ENCODE data around the gene MICAL2. TPM values are rescaled to one million over a fixed set of nuclear protein-coding genes. Genes with fewer than 3 reads are reported as not detected.

Gene MICAL2
- total RNA-seq, 8 experiments from 2014 or later, result 0.71 to 33.6 (median 3.6) TPM

DNA sequence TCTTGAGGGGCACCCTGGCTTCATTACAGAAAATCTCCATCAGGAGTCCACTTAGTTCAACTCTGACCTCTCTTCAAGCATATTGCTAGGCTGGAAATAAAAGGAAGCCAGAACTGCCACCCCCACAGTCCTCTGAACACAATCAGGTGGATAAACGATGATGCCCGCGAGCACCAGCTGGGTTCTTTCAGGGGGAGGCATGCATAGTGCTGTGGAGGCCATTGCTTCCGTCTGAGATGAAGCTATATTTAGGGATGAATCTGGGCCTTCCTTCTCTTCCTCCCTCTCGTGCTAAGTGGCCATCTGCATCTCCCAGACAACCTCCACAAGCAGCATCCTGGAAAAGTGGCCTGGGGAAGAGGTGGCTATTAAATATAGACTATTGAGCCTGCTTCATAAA lies 3.9 kb upstream of the MICAL2 start:
- no peak for ATAC-seq (replicated peaks in 6 of 8)
- Histone ChIP-seq H3K4me3 (no peak overlapping the region), H3K27ac (no peak overlapping the region), H3K4me1 (replicated peaks in 1 of 2) (peaks cover 0 to 8% of the 10 kb centered on the region in 2 donors)
- 57 to 100% (median 65%) methylated on average over 1 to 5 of the region's 5 CpGs; no CpG with 5 or more reads in 3 of the 10 experiments for WGBS, 10 experiments
- in situ Hi-C loops (cut with MboI; ENCODE audit: low pct_unique_long_range_greater_than_20kb in 2 of 9, low sequenced_read_pairs in 9 of 9, unreplicated experiment in 9 of 9), result loop anchor here in 1 of 9 experiments (25.0 kb wide), 1 partner anchor 131 kb away; no protein-coding TSS in a partner anchor

- no peak for ATAC-seq (replicated peaks in 6 of 8)
- 71 to 100% (median 86%) methylated on average over 1 of the region's 2 CpGs; no CpG with 5 or more reads in 7 of the 10 experiments for WGBS, 10 experiments
- peaks cover 0 to 9% of the 10 kb centered on the region in 2 donors for H3K4me1 ChIP-seq (replicated peaks in 1 of 2)
- H3K4me3 ChIP-seq, result no peak overlapping the region
- in situ Hi-C loops (cut with MboI; ENCODE audit: low pct_unique_long_range_greater_than_20kb in 2 of 9, low sequenced_read_pairs in 9 of 9, unreplicated experiment in 9 of 9), result loop anchor here in 1 of 9 experiments (25.0 kb wide), 1 partner anchor 128 kb away; no protein-coding TSS in a partner anchor
- no peak overlapping the region for H3K27ac ChIP-seq
These were observed 1.4 kb upstream of the MICAL2 start for GRCh38 chr11:12108875-12109453.

GRCh38 chr11:12109591-12110196 lies 696 bp upstream of the MICAL2 start:
- 28 to 100% (median 60%) methylated on average over 1 to 2 of the region's 7 CpGs; no CpG with 5 or more reads in 5 of the 10 experiments for WGBS, 10 experiments
- in situ Hi-C loops (cut with MboI; ENCODE audit: low pct_unique_long_range_greater_than_20kb in 2 of 9, low sequenced_read_pairs in 9 of 9, unreplicated experiment in 9 of 9), result loop anchor here in 1 of 9 experiments (25.0 kb wide), 1 partner anchor 128 kb away; no protein-coding TSS in a partner anchor
- Histone ChIP-seq H3K27ac (no peak overlapping the region), H3K4me1 (replicated peaks in 1 of 2) (peaks cover 0 to 9% of the 10 kb centered on the region in 2 donors), H3K4me3 (peak overlapping the region; percentile 36 to 46 (median 37))
- no peak for ATAC-seq (replicated peaks in 6 of 8)

DNA sequence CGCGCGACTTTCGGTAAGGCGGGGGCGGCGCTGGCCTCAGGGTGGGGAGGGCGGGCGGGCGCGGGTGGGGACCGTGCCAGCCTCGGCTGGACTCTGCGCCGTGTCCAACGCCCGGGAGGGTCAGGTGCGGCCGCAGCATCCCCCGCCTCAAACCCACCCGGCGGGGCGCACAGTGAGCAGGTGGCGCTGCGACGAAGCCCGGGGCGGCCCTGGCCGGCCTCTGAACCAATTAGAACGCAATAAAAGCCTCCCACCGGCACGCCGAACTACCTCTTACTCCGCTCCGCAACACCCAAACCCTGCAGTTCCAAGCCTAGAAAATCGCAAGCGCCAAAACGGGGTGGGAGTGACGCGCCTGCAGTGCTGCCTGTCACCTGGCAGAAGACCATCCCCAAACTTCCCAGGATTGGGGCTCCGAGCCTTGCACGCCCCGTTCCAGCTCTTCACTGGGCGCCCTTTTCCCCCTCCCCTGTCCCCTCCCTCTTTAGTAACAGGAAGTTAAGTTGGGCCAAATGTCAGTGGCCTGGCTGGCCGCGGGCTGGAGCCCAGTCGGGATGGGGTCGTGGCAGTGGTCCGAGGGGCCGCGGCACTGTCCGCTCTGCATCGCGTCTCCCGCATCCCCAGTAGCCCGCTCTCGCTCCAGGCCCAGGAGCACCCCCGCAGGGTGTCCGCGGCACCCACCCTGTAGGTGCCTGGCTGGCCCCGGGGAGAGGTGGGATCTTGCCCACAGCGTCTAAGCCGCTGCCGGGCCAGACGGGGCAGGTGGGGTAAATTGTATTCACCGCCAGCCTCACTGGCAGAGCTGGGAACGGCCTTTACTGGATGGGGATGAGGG lies 541 bp downstream of the MICAL2 start:
- peak overlapping the region; percentile 36 to 46 (median 37) for H3K4me3 ChIP-seq
- peaks cover 0 to 9% of the 10 kb centered on the region in 2 donors for H3K4me1 ChIP-seq (replicated peaks in 1 of 2)
- ATAC-seq (replicated peaks in 6 of 8), result peak; percentile 44 to 64 (median 54)
- 10 to 60% (median 32%) methylated on average over 2 to 6 of the region's 67 CpGs; no CpG with 5 or more reads in 6 of the 10 experiments for WGBS, 10 experiments
- in situ Hi-C loops (cut with MboI; ENCODE audit: low pct_unique_long_range_greater_than_20kb in 2 of 9, low sequenced_read_pairs in 9 of 9, unreplicated experiment in 9 of 9), result loop anchor here in 1 of 9 experiments (25.0 kb wide), 1 partner anchor 126 kb away; no protein-coding TSS in a partner anchor
- H3K27ac ChIP-seq, result no peak overlapping the region

DNA sequence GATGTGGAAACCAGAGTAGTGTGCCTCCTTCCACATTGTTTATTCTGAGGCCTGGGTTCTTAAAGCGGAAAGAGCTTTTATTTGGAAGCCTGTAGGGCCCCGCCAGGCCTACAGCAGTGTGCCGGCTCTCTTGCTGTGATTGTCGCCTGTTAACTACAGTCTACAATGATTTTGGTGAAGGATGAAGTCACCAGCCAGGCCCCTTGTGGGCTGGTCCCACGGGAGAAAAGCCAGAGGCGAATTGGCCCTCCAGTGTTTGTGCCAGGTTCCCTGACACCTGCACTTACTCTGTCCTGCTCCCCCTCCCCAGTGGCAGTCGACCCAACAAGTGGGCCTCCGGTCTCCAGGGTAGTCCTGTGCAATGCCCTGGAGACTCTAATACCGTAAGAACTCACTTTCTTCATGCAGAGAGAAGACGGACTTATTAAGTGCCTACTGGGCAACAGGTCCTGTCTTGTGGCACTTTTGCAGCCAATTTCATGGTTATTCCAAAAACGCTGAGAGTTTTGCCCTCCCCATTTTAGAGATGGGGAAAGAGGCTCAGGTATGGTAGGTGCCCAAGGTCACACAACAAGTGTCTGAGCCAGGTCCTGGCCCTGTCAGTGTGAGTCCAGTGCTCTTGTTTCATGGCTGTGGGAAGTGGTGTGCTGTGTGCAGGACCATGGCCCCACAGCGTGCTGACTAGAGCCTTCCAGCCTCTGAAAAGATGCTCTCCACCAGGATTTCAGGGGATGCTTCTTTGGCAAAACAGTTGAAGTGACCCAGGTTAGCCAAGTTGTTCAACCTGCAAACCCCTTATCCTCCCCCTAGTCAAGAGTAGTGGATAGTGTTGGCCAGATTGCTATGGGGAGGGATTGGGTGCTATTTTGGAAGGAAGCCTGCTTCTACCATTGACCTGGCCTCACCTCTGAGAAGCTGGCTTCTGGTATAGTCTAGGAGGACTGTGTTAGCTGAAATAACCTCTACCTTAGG lies 1.4 kb downstream of the MICAL2 start:
- in situ Hi-C loops (cut with MboI; ENCODE audit: low pct_unique_long_range_greater_than_20kb in 2 of 9, low sequenced_read_pairs in 9 of 9, unreplicated experiment in 9 of 9), result loop anchor here in 1 of 9 experiments (25.0 kb wide), 1 partner anchor 125 kb away; no protein-coding TSS in a partner anchor
- ATAC-seq (replicated peaks in 6 of 8), result no peak
- WGBS, 10 experiments, result 40 to 93% (median 70%) methylated on average over 1 to 8 of the region's 12 CpGs; no CpG with 5 or more reads in 3 of the 10 experiments
- Histone ChIP-seq H3K27ac (no peak overlapping the region), H3K4me3 (no peak overlapping the region), H3K4me1 (replicated peaks in 1 of 2) (peaks cover 0 to 9% of the 10 kb centered on the region in 2 donors)

DNA sequence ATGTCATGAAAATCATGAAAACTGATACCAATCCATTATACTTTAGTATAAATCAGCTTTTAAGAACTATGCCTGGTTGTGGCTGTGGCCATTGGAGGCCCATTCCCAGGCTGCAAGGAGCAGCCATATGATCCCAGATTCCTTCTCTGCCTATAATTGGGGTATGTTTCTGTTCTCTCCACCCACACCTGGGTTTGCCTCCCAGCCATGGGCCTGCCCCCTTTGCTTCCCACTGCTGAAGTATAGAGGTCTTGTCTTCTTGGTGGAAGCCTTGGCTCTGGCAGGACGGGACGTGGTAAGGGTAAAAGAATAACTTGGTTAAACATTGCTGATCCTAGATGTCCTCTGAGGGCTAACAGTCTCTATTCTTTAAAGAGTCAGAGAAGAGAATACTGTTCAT lies 2.4 kb downstream of the MICAL2 start:
- H3K4me3 ChIP-seq, result no peak overlapping the region
- no peak for ATAC-seq (replicated peaks in 6 of 8)
- in situ Hi-C loops (cut with MboI; ENCODE audit: low pct_unique_long_range_greater_than_20kb in 2 of 9, low sequenced_read_pairs in 9 of 9, unreplicated experiment in 9 of 9), result loop anchor here in 1 of 9 experiments (25.0 kb wide), 1 partner anchor 125 kb away; no protein-coding TSS in a partner anchor
- H3K4me1 ChIP-seq (replicated peaks in 1 of 2), result peaks cover 0 to 9% of the 10 kb centered on the region in 2 donors
- WGBS, 10 experiments, result 50 to 90% (median 72%) methylated on average over 2 of the region's 2 CpGs; no CpG with 5 or more reads in 6 of the 10 experiments
- H3K27ac ChIP-seq, result no peak overlapping the region

- ATAC-seq (replicated peaks in 6 of 8), result no peak
- in situ Hi-C loops (cut with MboI; ENCODE audit: low pct_unique_long_range_greater_than_20kb in 2 of 9, low sequenced_read_pairs in 9 of 9, unreplicated experiment in 9 of 9), result loop anchor here in 1 of 9 experiments (25.0 kb wide), 1 partner anchor 124 kb away; no protein-coding TSS in a partner anchor
- Histone ChIP-seq H3K4me1 (replicated peaks in 1 of 2) (peaks cover 0 to 9% of the 10 kb centered on the region in 2 donors), H3K27ac (no peak overlapping the region), H3K4me3 (no peak overlapping the region)
- 60 to 97% (median 84%) methylated on average over 1 to 7 of the region's 8 CpGs; no CpG with 5 or more reads in 1 of the 10 experiments for WGBS, 10 experiments
These were observed 2.9 kb downstream of the MICAL2 start for GRCh38 chr11:12113294-12113693.

DNA sequence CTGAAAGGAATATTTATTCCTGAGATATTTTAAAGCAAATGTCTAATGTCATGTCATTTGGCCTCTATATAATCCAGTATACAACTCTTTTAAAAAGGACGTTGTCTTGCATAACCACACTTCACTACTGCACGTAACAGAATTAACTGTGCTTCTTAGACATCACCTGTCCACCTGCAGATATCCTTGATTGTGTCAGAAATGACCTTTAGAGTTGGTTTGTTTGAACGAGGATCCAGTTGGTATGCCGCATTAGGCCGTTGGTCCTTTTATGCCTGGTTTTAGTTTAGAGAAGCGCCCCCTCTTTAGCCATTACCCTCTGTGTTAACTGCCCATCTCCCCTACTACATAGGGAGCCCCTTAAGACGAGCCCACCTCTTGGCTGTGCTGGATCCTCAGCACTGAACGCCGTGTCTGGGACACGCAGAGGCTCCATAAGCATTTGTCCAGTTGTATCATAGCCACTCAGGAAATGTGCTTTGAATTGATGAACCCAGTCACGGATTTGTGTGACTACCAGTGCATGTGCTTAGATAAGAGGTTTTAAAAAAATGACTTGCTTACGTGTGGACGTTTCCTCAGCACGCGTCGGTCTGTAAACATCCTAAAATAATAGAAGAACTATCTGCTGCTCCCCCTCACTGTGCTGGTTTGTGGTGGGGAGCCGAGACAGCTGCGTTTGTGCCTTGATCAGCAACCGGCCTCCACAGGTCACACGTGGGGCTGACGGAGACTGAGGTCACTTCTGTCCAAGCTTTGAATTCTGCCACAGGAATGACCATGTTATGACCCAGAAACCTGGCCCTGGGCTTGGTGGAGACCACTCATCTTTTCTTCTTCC lies 4.0 kb downstream of the MICAL2 start:
- no peak for ATAC-seq (replicated peaks in 6 of 8)
- H3K4me3 ChIP-seq, result no peak overlapping the region
- peaks cover 4 to 14% of the 10 kb centered on the region in 2 donors for H3K4me1 ChIP-seq (replicated peaks in 1 of 2)
- WGBS, 10 experiments, result 58 to 98% (median 85%) methylated on average over 2 to 17 of the region's 21 CpGs; no CpG with 5 or more reads in 2 of the 10 experiments
- H3K27ac ChIP-seq, result no peak overlapping the region
- in situ Hi-C loops (cut with MboI; ENCODE audit: low pct_unique_long_range_greater_than_20kb in 2 of 9, low sequenced_read_pairs in 9 of 9, unreplicated experiment in 9 of 9), result loop anchor here in 1 of 9 experiments (25.0 kb wide), 1 partner anchor 123 kb away; no protein-coding TSS in a partner anchor

DNA sequence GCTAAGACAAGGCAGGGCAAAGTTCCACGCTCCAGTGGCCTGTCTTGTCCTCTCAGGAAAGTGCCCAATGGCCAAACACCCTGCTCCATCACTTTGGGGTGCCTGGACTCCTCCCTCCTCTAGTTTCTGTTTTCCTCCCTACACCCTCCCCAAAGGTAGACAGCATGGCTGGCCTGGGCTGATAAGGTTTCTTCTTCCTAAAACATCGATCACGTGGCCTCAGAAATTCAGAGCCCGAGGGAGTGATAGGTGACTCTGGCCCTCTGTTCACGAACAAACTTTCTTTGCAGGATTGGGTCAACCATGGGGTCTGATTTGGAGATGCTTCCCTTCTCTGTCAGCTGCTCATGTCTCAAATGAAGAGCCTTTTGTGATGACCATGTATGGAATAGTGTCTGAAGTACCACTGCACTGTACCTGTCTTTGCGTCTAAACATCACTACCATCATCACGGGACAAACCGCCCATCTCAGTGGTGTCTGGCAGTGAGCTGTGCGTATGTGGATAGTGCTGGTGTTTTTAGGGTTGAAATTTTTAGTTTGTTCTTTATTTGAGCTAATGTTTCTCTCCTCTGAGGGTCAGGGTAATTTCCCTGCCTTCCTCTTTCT lies 6.1 kb downstream of the MICAL2 start:
- Histone ChIP-seq H3K4me1 (replicated peaks in 1 of 2) (peaks cover 9 to 19% of the 10 kb centered on the region in 2 donors), H3K4me3 (no peak overlapping the region), H3K27ac (no peak overlapping the region)
- in situ Hi-C loops (cut with MboI; ENCODE audit: low pct_unique_long_range_greater_than_20kb in 2 of 9, low sequenced_read_pairs in 9 of 9, unreplicated experiment in 9 of 9), result loop anchor here in 1 of 9 experiments (25.0 kb wide), 1 partner anchor 121 kb away; no protein-coding TSS in a partner anchor
- ATAC-seq (replicated peaks in 6 of 8), result no peak
- 67 to 100% (median 90%) methylated on average over 1 to 9 of the region's 9 CpGs; no CpG with 5 or more reads in 3 of the 10 experiments for WGBS, 10 experiments

DNA sequence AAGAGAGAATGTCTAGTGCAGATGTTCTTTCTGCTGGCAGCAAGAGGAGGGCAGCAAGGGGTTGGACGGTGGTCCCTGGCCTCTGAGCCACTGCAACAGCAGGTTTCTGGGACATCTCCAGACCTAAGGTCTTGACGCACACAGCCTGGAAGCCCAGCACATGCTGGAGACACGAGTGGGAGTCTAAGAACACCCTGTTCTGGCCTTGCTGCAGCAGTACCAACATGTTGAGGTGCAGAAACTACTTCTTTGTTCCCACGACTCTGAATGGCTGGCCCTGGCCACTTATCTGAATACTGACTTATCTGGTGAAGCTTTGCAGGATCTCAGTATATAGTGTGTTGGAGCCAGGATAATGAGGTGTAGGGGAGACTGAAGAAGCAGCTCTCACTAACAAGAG lies 6.8 kb downstream of the MICAL2 start:
- H3K4me1 ChIP-seq (replicated peaks in 1 of 2), result peaks cover 9 to 19% of the 10 kb centered on the region in 2 donors
- no peak for ATAC-seq (replicated peaks in 6 of 8)
- H3K27ac ChIP-seq, result no peak overlapping the region
- in situ Hi-C loops (cut with MboI; ENCODE audit: low pct_unique_long_range_greater_than_20kb in 2 of 9, low sequenced_read_pairs in 9 of 9, unreplicated experiment in 9 of 9), result loop anchor here in 1 of 9 experiments (25.0 kb wide), 1 partner anchor 120 kb away; no protein-coding TSS in a partner anchor
- WGBS, 10 experiments, result 20 to 87% (median 33%) methylated on average over 1 to 3 of the region's 4 CpGs; no CpG with 5 or more reads in 5 of the 10 experiments
- no peak overlapping the region for H3K4me3 ChIP-seq

Measured in motor neuron (in vitro differentiated cells).